HCT116 (cell line): ENCODE data around the gene EPHB2. TPM values are rescaled to one million over a fixed set of nuclear protein-coding genes. Genes with fewer than 3 reads are reported as not detected.

Source experiments
- ATAC-seq: fragments of 200-7000 bp; cut with Tn5 transposase; 2 replicates; pipeline ENCODE4 v1.9.1; 2020; ENCODE audit warnings: mild to moderate bottlenecking, moderate library complexity
- BruUV-seq: library from RNA; stranded (reverse); fragments of 400-500 nt; replicated peaks from 2 replicates; lab custom pipeline; 2021; lab: Mats Ljungman, UMichigan
- CTCF ChIA-PET: fragments of 300-600 bp; sonication (Branson Sonifier 250); formaldehyde crosslinking; loops from one replicate; lab custom pipeline; 2021; ENCODE audit warnings: antibody characterized with exemption; lab: Charles Lee
- POLR2A ChIA-PET: fragments of 300-600, 350-600 bp; sonication (Branson Sonifier 250); formaldehyde crosslinking; loops from one replicate; lab custom pipeline; 2021; ENCODE audit warnings: antibody characterized with exemption; lab: Charles Lee
- RAD21 ChIA-PET, 2 experiments: fragments of 300-600 bp; sonication (Branson Sonifier 250); formaldehyde crosslinking; loops; one replicate each; lab custom pipeline; 2023; ENCODE audit warnings: low total read pairs in 2 of 2; ENCODE audit not compliant: uncharacterized antibody in 2 of 2, unreplicated experiment in 2 of 2, low non-redundant PET in 1 of 2; lab: Charles Lee
- DNase-seq: peaks from one replicate; pipeline ENCODE4 v3.0.0-alpha.2; 2010; ENCODE audit warnings: low read depth, low spot score
- H2AFZ ChIP-seq: fragments of 200-600 bp; shearing (Covaris generic), sonication (generic); 2 replicates; pipeline ENCODE4 v1.6.1; 2017; ENCODE audit warnings: low read depth, mixed run types, mixed read lengths, antibody characterized with exemption, low read length; ENCODE audit not compliant: poor library complexity, severe bottlenecking
- H3K27ac ChIP-seq: 2 replicates; pipeline ENCODE4 v1.5.1; 2012; ENCODE audit warnings: low read depth, low read length
- H3K27me3 ChIP-seq: fragments of 200-600 bp; sonication (generic); 2 replicates; pipeline ENCODE4 v1.6.1; 2016; ENCODE audit warnings: mixed run types, low read length, mixed read lengths; ENCODE audit not compliant: insufficient read depth
- H3K36me3 ChIP-seq, 2 experiments: fragments of 200-500 bp in 1 of 2; fragments of 200-600 bp in 1 of 2; sonication (Bioruptor generic) in 1 of 2; sonication (generic) in 1 of 2; 2 replicates each; pipeline versions ENCODE4 v1.5.1 to v1.6.1; 2014 to 2016; ENCODE audit warnings: low read length in 2 of 2, inconsistent platforms in 1 of 2, mixed read lengths in 1 of 2, mixed run types in 1 of 2; ENCODE audit not compliant: insufficient read depth in 2 of 2, control insufficient read depth in 1 of 2
- H3K4me1 ChIP-seq, 2 experiments: fragments of 200-600 bp in 1 of 2; sonication (generic) in 1 of 2; 2 replicates each; pipeline versions ENCODE4 v1.5.1 to v1.6.1; 2012 to 2017; ENCODE audit warnings: low read length in 2 of 2, inconsistent platforms in 1 of 2, mild to moderate bottlenecking in 1 of 2, mixed read lengths in 1 of 2, mixed run types in 1 of 2, moderate library complexity in 1 of 2; ENCODE audit not compliant: insufficient read depth in 2 of 2, control insufficient read depth in 1 of 2
- H3K4me2 ChIP-seq: fragments of 200-600 bp; sonication (generic); 2 replicates; pipeline ENCODE4 v1.6.1; 2017; ENCODE audit warnings: mixed run types, low read length, mixed read lengths
- H3K4me3 ChIP-seq, 2 experiments: fragments of 200-600 bp in 1 of 2; sonication (generic) in 1 of 2; replicated peaks in 1 of 2; 2 replicates each; pipeline ENCODE4 v1.5.1; 2011 to 2016; ENCODE audit warnings: low read length in 2 of 2, control low read depth in 1 of 2, low read depth in 1 of 2, mild to moderate bottlenecking in 1 of 2, mixed read lengths in 1 of 2, mixed run types in 1 of 2
- H3K79me2 ChIP-seq: fragments of 200-600 bp; sonication (generic); 2 replicates; pipeline ENCODE4 v1.6.1; 2017; ENCODE audit warnings: mild to moderate bottlenecking, mixed run types, low read length, moderate library complexity, mixed read lengths; ENCODE audit not compliant: insufficient read depth
- H3K9ac ChIP-seq: fragments of 200-600 bp; sonication (generic); 2 replicates; pipeline ENCODE4 v1.6.1; 2016; ENCODE audit warnings: low read length, mixed read lengths
- H3K9me2 ChIP-seq: fragments of 200-600 bp; sonication (generic), shearing (Covaris generic); 2 replicates; pipeline ENCODE4 v1.6.1; 2017; ENCODE audit warnings: mixed run types, mild to moderate bottlenecking, moderate library complexity; ENCODE audit not compliant: insufficient read depth
- H3K9me3 ChIP-seq, 2 experiments: fragments of 200-500 bp in 1 of 2; fragments of 200-600 bp in 1 of 2; sonication (Bioruptor generic) in 1 of 2; sonication (generic) in 1 of 2; 2 replicates each; pipeline ENCODE4 v1.6.1; 2014 to 2017; ENCODE audit warnings: low read length in 2 of 2, mixed read lengths in 2 of 2, inconsistent platforms in 1 of 2, low read depth in 1 of 2, mild to moderate bottlenecking in 1 of 2, mixed run types in 1 of 2, moderate library complexity in 1 of 2; ENCODE audit not compliant: control insufficient read depth in 1 of 2, insufficient read depth in 1 of 2
- H4K20me1 ChIP-seq: fragments of 200-600 bp; sonication (generic), shearing (Covaris generic); 2 replicates; pipeline ENCODE4 v1.6.1; 2017; ENCODE audit warnings: mixed run types, mild to moderate bottlenecking, moderate library complexity; ENCODE audit not compliant: insufficient read depth
- ATF3 ChIP-seq: IDR thresholded peaks from 2 replicates; pipeline ENCODE4 v1.6.1; 2012
- CBX3 ChIP-seq: IDR thresholded peaks from 2 replicates; pipeline ENCODE4 v1.6.1; 2012; ENCODE audit warnings: low read depth
- EGR1 ChIP-seq: IDR thresholded peaks from 2 replicates; pipeline ENCODE4 v1.6.1; 2012; ENCODE audit warnings: low read depth
- EZH2 ChIP-seq: fragments of 200-600 bp; sonication (generic); IDR thresholded peaks from 2 replicates; pipeline ENCODE4 v1.6.1; 2017; ENCODE audit warnings: antibody characterized with exemption, mixed run types
- EZH2phosphoT487 ChIP-seq: fragments of 200-600 bp; IDR thresholded peaks from 2 replicates; pipeline ENCODE4 v1.6.1; 2018; ENCODE audit warnings: antibody characterized with exemption, borderline replicate concordance
- FOSL1 ChIP-seq: IDR thresholded peaks from 2 replicates; pipeline ENCODE4 v1.6.1; 2012; ENCODE audit warnings: low read depth
- JUND ChIP-seq: IDR thresholded peaks from 2 replicates; pipeline ENCODE4 v1.6.1; 2012
- POLR2A ChIP-seq: IDR thresholded peaks from 2 replicates; pipeline ENCODE4 v1.7.0; 2011; ENCODE audit warnings: borderline replicate concordance; ENCODE audit not compliant: insufficient read depth, insufficient read length; ENCODE audit errors: extremely low read depth
- REST ChIP-seq: IDR thresholded peaks from 2 replicates; pipeline ENCODE4 v1.6.1; 2012; ENCODE audit warnings: low read depth
- SIN3A ChIP-seq: IDR thresholded peaks from 2 replicates; pipeline ENCODE4 v1.6.1; 2012; ENCODE audit warnings: low read depth
- SP1 ChIP-seq: IDR thresholded peaks from 2 replicates; pipeline ENCODE4 v1.6.1; 2012; ENCODE audit warnings: low read depth
- SRF ChIP-seq: IDR thresholded peaks from 2 replicates; pipeline ENCODE4 v1.6.1; 2012; ENCODE audit warnings: low read depth
- YY1 ChIP-seq: IDR thresholded peaks from 2 replicates; pipeline ENCODE4 v1.6.1; 2011; ENCODE audit warnings: low read length, low read depth, moderate library complexity, mild to moderate bottlenecking; ENCODE audit not compliant: insufficient replicate concordance; ENCODE audit errors: extremely low read depth
- ZNF274 ChIP-seq: fragments of 200-500 bp; sonication (Bioruptor generic); IDR thresholded peaks from 2 replicates; pipeline ENCODE4 v1.6.1; 2014; ENCODE audit warnings: mild to moderate bottlenecking, low read depth, low read length, inconsistent platforms
- intact Hi-C: fragments of 100-400 bp; cut with micrococcal nuclease; formaldehyde crosslinking; loops from 2 replicates; pipeline ENCODE4 v1.10.0; 2022
- total RNA-seq: library from RNA; stranded (reverse); gene quantifications from one replicate; pipeline ENCODE4 v1.2.1, GENCODE V29; 2021; ENCODE audit not compliant: unreplicated experiment

The EPHB2 gene
- total RNA-seq, 1 experiment from 2014 or later, result 19.5 TPM

- no peak for TF ChIP-seq EZH2
- no peak for TF ChIP-seq ZNF274
These were observed 21.1 kb upstream of the EPHB2 start (continued) for GRCh38 chr1:22689505-22689904.

- ChIA-PET CTCF (interaction anchor here (1.9 kb wide), 1 partner anchor 13 kb away, joined by 6 read pairs; no protein-coding TSS in a partner anchor), POLR2A (no interaction called here), RAD21 (no interaction called here)
- no peak overlapping the region for H2AFZ ChIP-seq
- no peak for TF ChIP-seq ZNF274
- no peak for TF ChIP-seq YY1
- TF ChIP-seq CBX3, result no peak
- TF ChIP-seq EZH2phosphoT487, result no peak
- no peak for TF ChIP-seq EGR1
- no peak for TF ChIP-seq SIN3A
- TF ChIP-seq REST, result no peak
- no peak for TF ChIP-seq EZH2
- no peak for TF ChIP-seq POLR2A
- TF ChIP-seq FOSL1, result no peak
- TF ChIP-seq SRF, result no peak
- TF ChIP-seq ATF3, result no peak
- TF ChIP-seq JUND, result no peak
- no peak for TF ChIP-seq SP1
- no peak overlapping the region for H3K4me3 ChIP-seq
- intact Hi-C loops, result no loop called here
- no peaks in the 10 kb centered on the region for H3K79me2 ChIP-seq
- H3K4me2 ChIP-seq, result no peak overlapping the region
- H4K20me1 ChIP-seq, result no peaks in the 10 kb centered on the region
- no peaks in the 10 kb centered on the region for H3K9me3 ChIP-seq
- H3K9ac ChIP-seq, result no peak overlapping the region
- ATAC-seq, result no peak
- H3K27ac ChIP-seq, result no peak overlapping the region
- DNase-seq, result no peak
- no peaks in the 10 kb centered on the region for H3K9me2 ChIP-seq
- H3K36me3 ChIP-seq, result no peaks in the 10 kb centered on the region
- peaks cover 7 to 15% of the 10 kb centered on the region in 2 experiments; a peak in 3 of 4 replicates for H3K4me1 ChIP-seq
- no TSS peak for BruUV-seq
- no peaks in the 10 kb centered on the region for H3K27me3 ChIP-seq
These were observed 19.4 kb upstream of the EPHB2 start for GRCh38 chr1:22691031-22691753.
